Caco-2 (cell line): ENCODE data around the gene TMC1. TPM values are rescaled to one million over a fixed set of nuclear protein-coding genes. Genes with fewer than 3 reads are reported as not detected.

Experiments
- BruUV-seq: library from RNA; stranded (reverse); fragments of 400-500 nt; replicated peaks from 2 replicates; lab custom pipeline; 2021; lab: Mats Ljungman, UMichigan
- CTCF ChIA-PET: fragments of 300-600 bp; sonication (Branson Sonifier 250); formaldehyde crosslinking; loops from one replicate; lab custom pipeline; 2022; ENCODE audit warnings: antibody characterized with exemption; lab: Charles Lee
- POLR2A ChIA-PET: fragments of 300-600 bp; sonication (Branson Sonifier 250); formaldehyde crosslinking; loops from one replicate; lab custom pipeline; 2022; ENCODE audit warnings: antibody characterized with exemption; lab: Charles Lee
- DNase-seq, 2 experiments: peaks; one replicate each; pipeline versions ENCODE4 v3.0.0 to v3.0.0-alpha.2; 2020 to 2022
- H3K27me3 ChIP-seq: replicated peaks from 2 replicates; pipeline ENCODE4 v1.6.0; 2011; ENCODE audit warnings: low read length; ENCODE audit not compliant: control insufficient read depth, insufficient read depth
- H3K36me3 ChIP-seq: 2 replicates; pipeline ENCODE4 v1.5.1; 2011; ENCODE audit warnings: low read length; ENCODE audit not compliant: control insufficient read depth, insufficient read depth
- H3K4me1 ChIP-seq: fragments of 250-450 bp; sonication (Bioruptor Pico); 2 replicates; pipeline ENCODE4 v1.5.1; 2020; ENCODE audit warnings: mild to moderate bottlenecking
- H3K4me3 ChIP-seq: 2 replicates; pipeline ENCODE4 v1.5.1; 2011; ENCODE audit warnings: low read depth, mild to moderate bottlenecking, control low read depth, low read length
- H3K9me3 ChIP-seq: fragments of 250-450 bp; sonication (Bioruptor Pico); 2 replicates; pipeline ENCODE4 v1.5.1; 2020; ENCODE audit warnings: mild to moderate bottlenecking, moderate library complexity
- H3K27ac Mint-ChIP-seq: one replicate; pipeline ENCODE4 v1.8.0; 2022; ENCODE audit warnings: mixed read lengths; ENCODE audit not compliant: unreplicated experiment
- H3K27me3 Mint-ChIP-seq: one replicate; pipeline ENCODE4 v1.8.0; 2022; ENCODE audit warnings: mixed read lengths; ENCODE audit not compliant: insufficient read depth, unreplicated experiment
- H3K36me3 Mint-ChIP-seq: one replicate; pipeline ENCODE4 v1.8.0; 2022; ENCODE audit warnings: mild to moderate bottlenecking, mixed read lengths; ENCODE audit not compliant: insufficient read depth, unreplicated experiment
- H3K4me1 Mint-ChIP-seq: one replicate; pipeline ENCODE4 v1.8.0; 2022; ENCODE audit warnings: low read depth, mixed read lengths; ENCODE audit not compliant: unreplicated experiment
- H3K4me3 Mint-ChIP-seq: one replicate; pipeline ENCODE4 v1.8.0; 2022; ENCODE audit warnings: mild to moderate bottlenecking, moderate library complexity, mixed read lengths; ENCODE audit not compliant: unreplicated experiment
- H3K9me3 Mint-ChIP-seq: one replicate; pipeline ENCODE4 v1.8.0; 2022; ENCODE audit warnings: mixed read lengths; ENCODE audit not compliant: unreplicated experiment
- CTCF ChIP-seq, 2 experiments: fragments of 200-600 bp in 1 of 2; IDR thresholded peaks; 1 replicate in 1 of 2; 2 replicates in 1 of 2; pipeline versions ENCODE4 v1.5.1 to v1.8.0; 2011 to 2022; ENCODE audit warnings: antibody characterized with exemption in 1 of 2, control low read depth in 1 of 2, inconsistent platforms in 1 of 2, low read depth in 1 of 2, low read length in 1 of 2, mild to moderate bottlenecking in 1 of 2, moderate library complexity in 1 of 2; ENCODE audit not compliant: insufficient read depth in 1 of 2, severe bottlenecking in 1 of 2, unreplicated experiment in 1 of 2
- intact Hi-C: fragments of 100-400 bp; cut with micrococcal nuclease; formaldehyde crosslinking; loops from one replicate; pipeline ENCODE4 v1.10.0; 2022; ENCODE audit not compliant: unreplicated experiment
- total RNA-seq: library from RNA; stranded (reverse); gene quantifications from 2 replicates; pipeline ENCODE4 v1.2.3, GENCODE V29; 2022

Gene TMC1
- total RNA-seq, 1 experiment from 2014 or later: not detected

- CTCF ChIA-PET: no interaction called here
- Histone ChIP-seq H3K27me3 (no peaks in the 10 kb centered on the region), H3K4me1 (no peaks in the 10 kb centered on the region), H3K36me3 (no peaks in the 10 kb centered on the region), H3K4me3 (no peak overlapping the region), H3K9me3 (no peaks in the 10 kb centered on the region)
- BruUV-seq: no TSS peak
- intact Hi-C loops: no loop called here
- POLR2A ChIA-PET: no interaction called here
- no peaks in the 10 kb centered on the region for H3K9me3 Mint-ChIP-seq
- no peaks in the 10 kb centered on the region for H3K36me3 Mint-ChIP-seq
- no peaks in the 10 kb centered on the region for H3K27me3 Mint-ChIP-seq
- no peak overlapping the region for H3K27ac Mint-ChIP-seq
- no peaks in the 10 kb centered on the region for H3K4me1 Mint-ChIP-seq
- no peak for TF ChIP-seq CTCF (IDR thresholded peaks at IDR 0.05; ENCODE audit: insufficient read depth in 1 of 2, low read depth in 1 of 2, low read length in 1 of 2, severe bottlenecking in 1 of 2, unreplicated experiment in 1 of 2)
- H3K4me3 Mint-ChIP-seq: no peak overlapping the region
- no peak for DNase-seq
Measured at GRCh38 chr9:72743836-72744235, 222.4 kb downstream of the TMC1 start.

- no TSS peak for BruUV-seq
- H3K27me3 ChIP-seq: no peaks in the 10 kb centered on the region
- no peak overlapping the region for H3K4me3 Mint-ChIP-seq
- no peaks in the 10 kb centered on the region for H3K9me3 Mint-ChIP-seq
- no peak for TF ChIP-seq CTCF (IDR thresholded peaks at IDR 0.05; ENCODE audit: insufficient read depth in 1 of 2, low read depth in 1 of 2, low read length in 1 of 2, severe bottlenecking in 1 of 2, unreplicated experiment in 1 of 2)
- no peak overlapping the region for H3K27ac Mint-ChIP-seq
- no peaks in the 10 kb centered on the region for H3K36me3 ChIP-seq
- intact Hi-C loops: no loop called here
- H3K4me3 ChIP-seq: no peak overlapping the region
- H3K9me3 ChIP-seq: no peaks in the 10 kb centered on the region
- ChIA-PET POLR2A (no interaction called here), CTCF (no interaction called here)
- no peaks in the 10 kb centered on the region for H3K36me3 Mint-ChIP-seq
- H3K4me1 ChIP-seq: no peaks in the 10 kb centered on the region
- peaks cover 5% of the 10 kb centered on the region for H3K27me3 Mint-ChIP-seq
- DNase-seq: no peak
- no peaks in the 10 kb centered on the region for H3K4me1 Mint-ChIP-seq
Measured at GRCh38 chr9:72749276-72749675, 227.9 kb downstream of the TMC1 start.

- peaks cover 5% of the 10 kb centered on the region for H3K27me3 Mint-ChIP-seq
Measured at GRCh38 chr9:72751541-72751940, 230.1 kb downstream of the TMC1 start.

More at GRCh38 chr9:72751541-72751940, 230.1 kb downstream of the TMC1 start:
- H3K9me3 Mint-ChIP-seq: no peaks in the 10 kb centered on the region
- H3K4me3 Mint-ChIP-seq: no peak overlapping the region
- no peak overlapping the region for H3K27ac Mint-ChIP-seq
- Histone ChIP-seq H3K27me3 (no peaks in the 10 kb centered on the region), H3K4me1 (no peaks in the 10 kb centered on the region), H3K4me3 (no peak overlapping the region), H3K9me3 (no peaks in the 10 kb centered on the region), H3K36me3 (no peaks in the 10 kb centered on the region)
- H3K4me1 Mint-ChIP-seq: no peaks in the 10 kb centered on the region
- no peak for TF ChIP-seq CTCF (IDR thresholded peaks at IDR 0.05; ENCODE audit: insufficient read depth in 1 of 2, low read depth in 1 of 2, low read length in 1 of 2, severe bottlenecking in 1 of 2, unreplicated experiment in 1 of 2)
- ChIA-PET POLR2A (no interaction called here), CTCF (no interaction called here)
- intact Hi-C loops: no loop called here
- BruUV-seq: no TSS peak
- no peaks in the 10 kb centered on the region for H3K36me3 Mint-ChIP-seq
- DNase-seq: no peak
